Measurements from ENCODE around the gene PTTG1. TPM values are rescaled to one million over a fixed set of nuclear protein-coding genes. Genes with fewer than 3 reads are reported as not detected.
A peak's percentile ranks its signal among the peaks of the same experiment; 100 is the strongest.

PTTG1 gene
- total RNA-seq, 1 donor from 2014 or later, result 88.9 TPM

- Mint-ChIP-seq H3K27me3 (no peaks in the 10 kb centered on the region), H3K4me1 (peaks cover 54% of the 10 kb centered on the region), H3K36me3 (ENCODE audit: low read depth) (peaks cover 8% of the 10 kb centered on the region), H3K9me3 (peaks cover under 1% of the 10 kb centered on the region), H3K4me3 (peak overlapping the region; percentile 66), H3K27ac (peak overlapping the region; percentile 82)
- no peak for DNase-seq
- intact Hi-C loops (cut with micrococcal nuclease), result loop anchor here (1.0 kb wide), 1 partner anchor 8 kb away; no protein-coding TSS in a partner anchor
Measured at GRCh38 chr5:160464466-160464797, 42.8 kb downstream of the PTTG1 start.

DNA sequence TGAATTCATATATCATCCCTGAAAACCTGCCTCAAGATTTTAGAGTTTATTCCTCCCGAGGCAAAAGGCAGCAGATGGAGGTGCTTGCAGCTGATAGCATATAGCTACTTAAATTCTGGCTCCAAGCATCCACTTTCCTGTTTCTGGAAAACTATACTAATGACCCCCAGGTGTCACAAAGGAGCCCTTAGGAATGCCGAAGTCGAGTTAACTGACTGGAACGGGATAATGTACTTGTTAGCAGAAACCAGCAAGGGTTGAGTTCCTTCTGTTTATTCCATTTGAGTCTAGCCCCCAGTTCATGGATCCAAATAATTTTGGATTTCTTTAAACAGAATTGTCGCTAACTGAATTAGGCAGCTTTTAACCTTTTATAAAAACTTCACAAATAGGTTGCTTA, 44.5 kb downstream of the PTTG1 start:
- no peak for DNase-seq
- Mint-ChIP-seq H3K27ac (no peak overlapping the region), H3K4me3 (peak overlapping the region; percentile 100), H3K27me3 (no peaks in the 10 kb centered on the region), H3K36me3 (ENCODE audit: low read depth) (peaks cover 23% of the 10 kb centered on the region), H3K9me3 (no peaks in the 10 kb centered on the region), H3K4me1 (peaks cover 57% of the 10 kb centered on the region)
- intact Hi-C loops (cut with micrococcal nuclease), result no loop called here

GRCh38 chr5:160466889-160467554, 45.4 kb downstream of the PTTG1 start:
- Mint-ChIP-seq H3K4me3 (peak overlapping the region; percentile 100), H3K27ac (peak overlapping the region; percentile 100), H3K9me3 (no peaks in the 10 kb centered on the region), H3K4me1 (peaks cover 62% of the 10 kb centered on the region), H3K36me3 (ENCODE audit: low read depth) (peaks cover 30% of the 10 kb centered on the region), H3K27me3 (no peaks in the 10 kb centered on the region)
- DNase-seq, result no peak
- intact Hi-C loops (cut with micrococcal nuclease), result loop anchor here (1.0 kb wide), 3 partner anchors 8 to 48 kb away; partner anchors contain the start of gene SLU7

- Mint-ChIP-seq H3K4me3 (peak overlapping the region; percentile 100), H3K9me3 (no peaks in the 10 kb centered on the region), H3K27me3 (no peaks in the 10 kb centered on the region), H3K27ac (peak overlapping the region; percentile 100), H3K36me3 (ENCODE audit: low read depth) (peaks cover 35% of the 10 kb centered on the region), H3K4me1 (peaks cover 62% of the 10 kb centered on the region)
- intact Hi-C loops (cut with micrococcal nuclease), result loop anchor here (1.0 kb wide), 8 partner anchors 8 to 72 kb away; partner anchors contain the start of gene SLU7
- DNase-seq, result peak; percentile 96
Measured at GRCh38 chr5:160467555-160468362, 46.1 kb downstream of the PTTG1 start.

GRCh38 chr5:160468363-160468975, 46.8 kb downstream of the PTTG1 start:
- intact Hi-C loops (cut with micrococcal nuclease), result loop anchor here (1.0 kb wide), 5 partner anchors 9 to 71 kb away; no protein-coding TSS in a partner anchor
- Mint-ChIP-seq H3K27me3 (no peaks in the 10 kb centered on the region), H3K4me3 (peak overlapping the region; percentile 100), H3K4me1 (peaks cover 67% of the 10 kb centered on the region), H3K9me3 (no peaks in the 10 kb centered on the region), H3K36me3 (ENCODE audit: low read depth) (peaks cover 42% of the 10 kb centered on the region), H3K27ac (peak overlapping the region; percentile 100)
- DNase-seq, result no peak

DNA sequence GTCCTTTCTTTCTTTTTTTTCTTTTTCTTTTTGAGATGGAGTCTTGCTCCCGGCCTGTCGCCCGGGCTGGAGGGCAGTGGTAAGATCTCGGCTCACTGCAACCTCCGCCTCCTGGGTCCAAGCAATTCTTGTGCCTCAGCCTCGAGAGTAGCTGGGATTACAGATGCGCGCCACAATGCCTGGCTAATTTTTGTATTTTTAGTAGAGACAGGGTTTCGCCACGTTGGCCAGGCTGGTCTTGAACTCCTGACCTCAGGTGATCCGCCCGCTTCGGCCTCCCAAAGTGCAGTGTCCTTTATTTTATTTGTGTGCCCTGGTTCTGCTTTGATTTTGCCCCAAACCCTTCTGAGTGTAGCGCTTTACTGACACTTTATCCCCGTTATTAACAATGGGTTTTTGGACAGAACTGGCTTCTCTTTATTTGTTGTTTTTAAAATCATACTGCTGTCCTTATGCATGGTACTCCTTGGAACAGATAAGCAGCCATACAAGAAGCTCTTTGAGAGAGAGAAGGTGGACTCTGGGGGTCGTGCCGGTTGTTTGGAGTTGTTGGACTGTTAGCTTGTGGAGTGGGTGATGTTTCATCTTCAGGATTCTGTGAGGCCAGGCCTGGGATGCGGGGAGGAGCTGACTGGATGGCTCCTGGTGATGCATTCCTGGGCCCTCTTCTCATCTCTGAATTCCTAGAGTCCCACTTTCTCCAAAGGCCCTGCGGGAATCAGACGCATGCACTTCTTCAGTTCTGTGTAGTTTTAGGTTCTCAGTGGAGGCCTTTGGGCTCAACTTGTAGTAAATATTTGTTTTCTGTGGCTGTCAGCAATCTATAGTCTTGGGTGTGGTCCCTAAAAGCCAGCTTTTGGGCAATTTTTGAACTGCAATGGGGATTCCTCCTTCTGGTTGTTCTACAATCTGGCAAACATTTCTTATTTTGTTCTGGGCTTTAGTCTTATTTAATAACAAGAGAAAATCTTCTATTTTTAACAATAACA, 47.8 kb downstream of the PTTG1 start:
- Mint-ChIP-seq H3K36me3 (ENCODE audit: low read depth) (peaks cover 48% of the 10 kb centered on the region), H3K27me3 (no peaks in the 10 kb centered on the region), H3K4me3 (peak overlapping the region; percentile 100), H3K9me3 (no peaks in the 10 kb centered on the region), H3K27ac (peak overlapping the region; percentile 86), H3K4me1 (peaks cover 65% of the 10 kb centered on the region)
- DNase-seq, result peak; percentile 67
- intact Hi-C loops (cut with micrococcal nuclease), result no loop called here

DNA sequence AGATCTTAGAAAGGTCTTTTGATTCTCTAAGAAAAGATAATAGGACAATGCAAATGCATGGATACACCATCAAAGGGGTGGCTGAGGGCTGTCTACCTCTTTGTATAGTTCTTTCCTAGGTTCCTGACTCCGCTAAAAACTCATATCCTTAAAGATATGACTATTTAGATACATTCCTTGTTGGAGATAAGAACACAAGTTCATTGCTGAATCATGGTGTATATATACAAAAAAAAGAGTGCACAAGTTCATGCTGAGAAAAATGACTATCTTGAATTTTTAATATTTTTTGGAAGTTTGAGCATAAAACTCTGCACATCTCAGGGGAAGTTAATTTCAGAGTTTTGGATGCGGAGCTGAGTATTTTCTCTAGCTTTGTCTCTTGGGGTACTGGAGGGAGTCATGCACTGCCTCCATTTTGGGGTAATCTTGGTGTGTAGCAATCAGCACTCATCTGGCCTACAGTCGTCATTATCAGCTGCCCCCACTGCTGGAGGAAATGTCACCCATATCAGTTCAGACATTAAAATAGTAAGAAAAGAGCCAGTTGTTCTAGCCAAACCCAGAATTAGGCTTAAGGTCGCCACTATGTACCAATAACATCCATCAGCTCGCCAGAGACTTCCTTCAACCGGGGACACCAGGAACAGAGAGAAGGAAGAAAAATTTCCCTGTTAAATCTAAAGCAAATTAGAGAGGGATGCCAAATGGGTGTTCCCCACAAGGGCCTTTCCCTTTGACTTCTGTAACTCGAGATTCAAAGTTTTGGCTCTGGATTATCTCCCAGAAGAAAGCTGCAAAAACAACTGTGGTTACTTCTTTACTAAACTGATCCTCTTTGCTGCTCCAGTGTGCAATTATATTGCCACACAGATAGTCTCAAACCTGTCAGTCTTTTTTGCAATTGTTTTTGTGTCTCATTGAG, 49.0 kb downstream of the PTTG1 start:
- no peaks in the 10 kb centered on the region for H3K27me3 Mint-ChIP-seq
- no peak for DNase-seq
- H3K36me3 Mint-ChIP-seq (ENCODE audit: low read depth), result peaks cover 58% of the 10 kb centered on the region
- H3K27ac Mint-ChIP-seq, result peak overlapping the region; percentile 87
- H3K4me3 Mint-ChIP-seq, result peak overlapping the region; percentile 100
- peaks cover 64% of the 10 kb centered on the region for H3K4me1 Mint-ChIP-seq
- intact Hi-C loops (cut with micrococcal nuclease), result no loop called here
- no peaks in the 10 kb centered on the region for H3K9me3 Mint-ChIP-seq

GRCh38 chr5:160471761-160472160, 50.1 kb downstream of the PTTG1 start:
- no peak for DNase-seq
- Mint-ChIP-seq H3K27me3 (no peaks in the 10 kb centered on the region), H3K4me1 (peaks cover 65% of the 10 kb centered on the region), H3K27ac (peak overlapping the region; percentile 62), H3K4me3 (peak overlapping the region; percentile 100), H3K9me3 (no peaks in the 10 kb centered on the region), H3K36me3 (ENCODE audit: low read depth) (peaks cover 65% of the 10 kb centered on the region)
- intact Hi-C loops (cut with micrococcal nuclease), result no loop called here

DNA sequence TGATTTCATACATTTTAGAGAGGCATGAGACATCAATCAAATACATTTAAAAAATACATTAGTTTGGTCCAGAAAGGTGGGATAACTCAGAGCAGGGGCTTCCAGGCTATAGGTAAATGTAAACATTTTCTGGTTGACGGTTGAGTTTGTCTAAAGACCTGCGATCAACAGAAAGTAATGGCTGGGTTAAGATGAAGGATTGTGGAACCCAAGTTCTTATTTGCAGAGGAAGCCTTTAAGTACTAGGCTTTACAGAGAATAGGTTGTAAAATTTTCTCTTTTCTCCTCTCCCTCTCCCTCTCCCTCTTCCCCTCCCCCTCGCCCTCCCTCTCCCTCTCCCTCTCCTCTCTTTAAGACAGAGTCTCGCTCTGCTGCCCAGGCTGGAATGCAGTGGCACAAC, 50.8 kb downstream of the PTTG1 start:
- intact Hi-C loops (cut with micrococcal nuclease), result no loop called here
- H3K27ac Mint-ChIP-seq, result peak overlapping the region; percentile 76
- H3K36me3 Mint-ChIP-seq (ENCODE audit: low read depth), result peaks cover 73% of the 10 kb centered on the region
- no peak for DNase-seq
- peak overlapping the region; percentile 100 for H3K4me3 Mint-ChIP-seq
- no peaks in the 10 kb centered on the region for H3K9me3 Mint-ChIP-seq
- no peaks in the 10 kb centered on the region for H3K27me3 Mint-ChIP-seq
- peaks cover 65% of the 10 kb centered on the region for H3K4me1 Mint-ChIP-seq

GRCh38 chr5:160473681-160474080, 52.0 kb downstream of the PTTG1 start:
- H3K36me3 Mint-ChIP-seq (ENCODE audit: low read depth), result peaks cover 76% of the 10 kb centered on the region
- H3K27ac Mint-ChIP-seq, result peak overlapping the region; percentile 34
- intact Hi-C loops (cut with micrococcal nuclease), result no loop called here
- no peak for DNase-seq
- no peaks in the 10 kb centered on the region for H3K9me3 Mint-ChIP-seq
- peaks cover 70% of the 10 kb centered on the region for H3K4me1 Mint-ChIP-seq
- no peaks in the 10 kb centered on the region for H3K27me3 Mint-ChIP-seq
- H3K4me3 Mint-ChIP-seq, result peak overlapping the region; percentile 100

DNA sequence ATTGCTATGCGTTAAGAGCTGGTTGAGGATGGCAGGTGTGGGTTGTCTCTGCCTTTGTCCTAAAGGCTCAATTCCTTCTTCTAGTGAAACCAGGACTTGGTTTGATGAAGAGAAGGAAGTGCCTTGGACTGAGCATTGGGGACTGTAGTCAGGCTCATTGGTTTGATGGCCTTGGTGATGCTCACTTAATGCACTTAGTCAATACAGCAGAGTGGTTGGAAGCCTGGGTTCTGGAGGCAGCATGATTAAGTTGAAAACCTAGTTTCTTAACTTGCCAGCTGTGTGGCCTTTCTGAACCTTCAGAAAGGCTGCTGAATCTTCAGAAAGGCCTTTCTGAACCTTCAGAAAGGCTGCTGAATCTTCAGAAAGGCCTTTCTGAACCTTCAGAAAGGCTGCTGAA, 52.4 kb downstream of the PTTG1 start:
- Mint-ChIP-seq H3K9me3 (no peaks in the 10 kb centered on the region), H3K27me3 (no peaks in the 10 kb centered on the region), H3K36me3 (ENCODE audit: low read depth) (peaks cover 77% of the 10 kb centered on the region), H3K4me1 (peaks cover 71% of the 10 kb centered on the region), H3K27ac (peak overlapping the region; percentile 34), H3K4me3 (peak overlapping the region; percentile 100)
- no peak for DNase-seq
- intact Hi-C loops (cut with micrococcal nuclease), result no loop called here

- Mint-ChIP-seq H3K36me3 (ENCODE audit: low read depth) (peaks cover 80% of the 10 kb centered on the region), H3K27ac (peak overlapping the region; percentile 64), H3K27me3 (no peaks in the 10 kb centered on the region), H3K4me1 (peaks cover 80% of the 10 kb centered on the region), H3K9me3 (no peaks in the 10 kb centered on the region), H3K4me3 (peak overlapping the region; percentile 68)
- no peak for DNase-seq
- intact Hi-C loops (cut with micrococcal nuclease), result no loop called here
Measured at GRCh38 chr5:160475864-160476438, 54.3 kb downstream of the PTTG1 start.

Data from activated CD4-positive, alpha-beta T cell treated with anti-CD3 and anti-CD28 coated beads, Interleukin-2, amount 10 ng/mL, durations not matched to agents 24 days and 14 days (primary cell).